ENCODE measurements around the gene PIK3C2G. TPM values are rescaled to one million over a fixed set of nuclear protein-coding genes. Genes with fewer than 3 reads are reported as not detected.

Gene PIK3C2G
- total and polyA plus RNA-seq, 4 donors: 4.9 to 40.1 (median 19.4) TPM

DNA sequence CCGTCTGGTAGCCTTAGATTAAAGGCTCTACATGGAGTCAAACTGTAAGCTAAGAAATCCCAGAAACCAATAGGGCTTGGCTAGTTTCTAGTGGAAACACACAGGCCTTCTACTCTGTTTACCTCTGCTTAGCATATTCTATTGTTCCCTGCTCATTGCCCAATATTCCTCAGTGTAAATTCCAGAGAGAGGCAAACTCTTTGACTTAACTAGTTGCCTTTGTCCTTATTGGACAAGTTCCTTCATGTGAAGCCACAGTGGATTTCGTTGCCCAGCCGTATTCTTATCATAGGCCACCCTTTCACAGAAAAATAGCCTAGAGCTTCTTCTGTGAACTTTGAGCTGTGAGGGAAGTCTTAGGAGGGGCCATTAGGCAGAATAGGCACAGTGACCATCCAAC, 290.4 kb downstream of the PIK3C2G start:
- Histone ChIP-seq H3K4me3 (ENCODE audit: low read depth in 1 of 3, low read length in 3 of 3) (no peak overlapping the region), H3K27me3 (ENCODE audit: control insufficient read depth in 4 of 4, insufficient read depth in 4 of 4, low read length in 3 of 4) (no peaks in the 10 kb centered on the region), H3K9me3 (ENCODE audit: control insufficient read depth in 4 of 4, low read length in 3 of 4) (no peaks in the 10 kb centered on the region), H3K36me3 (ENCODE audit: control insufficient read depth in 4 of 4, insufficient read depth in 3 of 4, low read depth in 1 of 4, low read length in 3 of 4) (peaks cover 0 to 3% (median 0%) of the 10 kb centered on the region in 4 donors), H3K9ac (ENCODE audit: low read depth in 1 of 2, low read length in 2 of 2) (no peak overlapping the region), H3K27ac (ENCODE audit: low read depth in 1 of 2, low read length in 2 of 2) (no peak overlapping the region), H3K4me1 (ENCODE audit: control insufficient read depth in 4 of 4, insufficient read depth in 4 of 4, low read length in 3 of 4) (no peaks in the 10 kb centered on the region)
- no peak for TF ChIP-seq GABPA (IDR thresholded peaks at IDR 0.05 in 1 of 2, conservative IDR thresholded peaks at IDR 0.05 in 1 of 2)
- no peak for DNase-seq (ENCODE audit: low spot score)
- 93% methylated on average over 3 of the region's 3 CpGs for WGBS

DNA sequence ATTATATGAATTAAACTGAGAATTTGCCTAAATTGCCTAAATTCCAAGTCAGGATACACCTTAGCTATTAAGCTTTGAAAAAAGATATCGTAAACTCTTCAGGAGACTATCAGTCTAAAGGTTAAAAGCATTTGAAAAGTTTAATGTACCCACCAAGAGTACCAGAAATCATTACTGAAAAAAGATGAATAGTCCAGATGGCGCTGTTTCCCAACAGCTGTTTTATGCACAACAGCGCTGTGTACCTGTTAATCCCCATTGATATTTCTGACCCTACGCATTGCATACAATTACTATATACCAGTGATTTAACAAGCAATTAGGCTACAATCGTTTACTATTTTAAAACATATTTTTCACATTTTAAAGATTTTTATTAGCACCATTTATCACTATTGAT, 291.5 kb downstream of the PIK3C2G start:
- Histone ChIP-seq H3K27ac (ENCODE audit: low read depth in 1 of 2, low read length in 2 of 2) (no peak overlapping the region), H3K4me3 (ENCODE audit: low read depth in 1 of 3, low read length in 3 of 3) (no peak overlapping the region), H3K4me1 (ENCODE audit: control insufficient read depth in 4 of 4, insufficient read depth in 4 of 4, low read length in 3 of 4) (no peaks in the 10 kb centered on the region), H3K9me3 (ENCODE audit: control insufficient read depth in 4 of 4, low read length in 3 of 4) (no peaks in the 10 kb centered on the region), H3K9ac (ENCODE audit: low read depth in 1 of 2, low read length in 2 of 2) (no peak overlapping the region), H3K27me3 (ENCODE audit: control insufficient read depth in 4 of 4, insufficient read depth in 4 of 4, low read length in 3 of 4) (no peaks in the 10 kb centered on the region), H3K36me3 (ENCODE audit: control insufficient read depth in 4 of 4, insufficient read depth in 3 of 4, low read depth in 1 of 4, low read length in 3 of 4) (peaks cover 0 to 3% (median 0%) of the 10 kb centered on the region in 4 donors)
- DNase-seq (ENCODE audit: low spot score): no peak
- WGBS: 97% methylated on average over 5 of the region's 5 CpGs
- TF ChIP-seq JUND (IDR thresholded peaks at IDR 0.05): no peak
- TF ChIP-seq, protein P1, sequence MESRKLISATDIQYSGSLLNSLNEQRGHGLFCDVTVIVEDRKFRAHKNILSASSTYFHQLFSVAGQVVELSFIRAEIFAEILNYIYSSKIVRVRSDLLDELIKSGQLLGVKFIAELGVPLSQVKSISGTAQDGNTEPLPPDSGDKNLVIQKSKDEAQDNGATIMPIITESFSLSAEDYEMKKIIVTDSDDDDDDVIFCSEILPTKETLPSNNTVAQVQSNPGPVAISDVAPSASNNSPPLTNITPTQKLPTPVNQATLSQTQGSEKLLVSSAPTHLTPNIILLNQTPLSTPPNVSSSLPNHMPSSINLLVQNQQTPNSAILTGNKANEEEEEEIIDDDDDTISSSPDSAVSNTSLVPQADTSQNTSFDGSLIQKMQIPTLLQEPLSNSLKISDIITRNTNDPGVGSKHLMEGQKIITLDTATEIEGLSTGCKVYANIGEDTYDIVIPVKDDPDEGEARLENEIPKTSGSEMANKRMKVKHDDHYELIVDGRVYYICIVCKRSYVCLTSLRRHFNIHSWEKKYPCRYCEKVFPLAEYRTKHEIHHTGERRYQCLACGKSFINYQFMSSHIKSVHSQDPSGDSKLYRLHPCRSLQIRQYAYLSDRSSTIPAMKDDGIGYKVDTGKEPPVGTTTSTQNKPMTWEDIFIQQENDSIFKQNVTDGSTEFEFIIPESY (IDR thresholded peaks at IDR 0.05): no peak

- Histone ChIP-seq H3K9me3 (ENCODE audit: control insufficient read depth in 4 of 4, low read length in 3 of 4) (no peaks in the 10 kb centered on the region), H3K36me3 (ENCODE audit: control insufficient read depth in 4 of 4, insufficient read depth in 3 of 4, low read depth in 1 of 4, low read length in 3 of 4) (no peaks in the 10 kb centered on the region), H3K4me3 (ENCODE audit: low read depth in 1 of 3, low read length in 3 of 3) (no peak overlapping the region), H3K4me1 (ENCODE audit: control insufficient read depth in 4 of 4, insufficient read depth in 4 of 4, low read length in 3 of 4) (no peaks in the 10 kb centered on the region), H3K9ac (ENCODE audit: low read depth in 1 of 2, low read length in 2 of 2) (no peak overlapping the region), H3K27me3 (ENCODE audit: control insufficient read depth in 4 of 4, insufficient read depth in 4 of 4, low read length in 3 of 4) (no peaks in the 10 kb centered on the region), H3K27ac (ENCODE audit: low read depth in 1 of 2, low read length in 2 of 2) (no peak overlapping the region)
- TF ChIP-seq RXRA (IDR thresholded peaks at IDR 0.05) (no peak), SP1 (IDR thresholded peaks at IDR 0.05) (no peak), JUND (IDR thresholded peaks at IDR 0.05) (no peak), GABPA (IDR thresholded peaks at IDR 0.05 in 1 of 2, conservative IDR thresholded peaks at IDR 0.05 in 1 of 2) (no peak), FOXA1 (IDR thresholded peaks at IDR 0.05) (no peak), EGR1 (IDR thresholded peaks at IDR 0.05; ENCODE audit: low read depth in 2 of 2) (no peak), FOXA2 (IDR thresholded peaks at IDR 0.05) (no peak), HNF4A (conservative IDR thresholded peaks at IDR 0.05) (no peak), RAD21 (IDR thresholded peaks at IDR 0.05) (no peak), REST (IDR thresholded peaks at IDR 0.05) (no peak), HNF4G (IDR thresholded peaks at IDR 0.05) (no peak), YY1 (IDR thresholded peaks at IDR 0.05) (no peak)
- TF ChIP-seq, protein P2, sequence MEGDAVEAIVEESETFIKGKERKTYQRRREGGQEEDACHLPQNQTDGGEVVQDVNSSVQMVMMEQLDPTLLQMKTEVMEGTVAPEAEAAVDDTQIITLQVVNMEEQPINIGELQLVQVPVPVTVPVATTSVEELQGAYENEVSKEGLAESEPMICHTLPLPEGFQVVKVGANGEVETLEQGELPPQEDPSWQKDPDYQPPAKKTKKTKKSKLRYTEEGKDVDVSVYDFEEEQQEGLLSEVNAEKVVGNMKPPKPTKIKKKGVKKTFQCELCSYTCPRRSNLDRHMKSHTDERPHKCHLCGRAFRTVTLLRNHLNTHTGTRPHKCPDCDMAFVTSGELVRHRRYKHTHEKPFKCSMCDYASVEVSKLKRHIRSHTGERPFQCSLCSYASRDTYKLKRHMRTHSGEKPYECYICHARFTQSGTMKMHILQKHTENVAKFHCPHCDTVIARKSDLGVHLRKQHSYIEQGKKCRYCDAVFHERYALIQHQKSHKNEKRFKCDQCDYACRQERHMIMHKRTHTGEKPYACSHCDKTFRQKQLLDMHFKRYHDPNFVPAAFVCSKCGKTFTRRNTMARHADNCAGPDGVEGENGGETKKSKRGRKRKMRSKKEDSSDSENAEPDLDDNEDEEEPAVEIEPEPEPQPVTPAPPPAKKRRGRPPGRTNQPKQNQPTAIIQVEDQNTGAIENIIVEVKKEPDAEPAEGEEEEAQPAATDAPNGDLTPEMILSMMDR (IDR thresholded peaks at IDR 0.05; ENCODE audit: low read depth, low read length, missing input control): no peak
- TF ChIP-seq, protein P3, sequence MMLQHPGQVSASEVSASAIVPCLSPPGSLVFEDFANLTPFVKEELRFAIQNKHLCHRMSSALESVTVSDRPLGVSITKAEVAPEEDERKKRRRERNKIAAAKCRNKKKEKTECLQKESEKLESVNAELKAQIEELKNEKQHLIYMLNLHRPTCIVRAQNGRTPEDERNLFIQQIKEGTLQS (IDR thresholded peaks at IDR 0.05): no peak
- TF ChIP-seq, protein P1 (IDR thresholded peaks at IDR 0.05): no peak
- DNase-seq (ENCODE audit: low spot score): no peak
- 85% methylated on average over 2 of the region's 2 CpGs for WGBS
Observed at GRCh38 chr12:18556161-18556560, 294.8 kb downstream of the PIK3C2G start.
